Adipocyte (in vitro differentiated cells): ENCODE results near the gene CCDC32.

ENCODE experiments used
- DNase-seq: peaks from one replicate; pipeline ENCODE4 v3.0.0-alpha.2; 2015; ENCODE audit warnings: low read depth
- H3K27me3 ChIP-seq: replicated peaks from 2 replicates; pipeline ENCODE4 v1.7.0; 2013; ENCODE audit warnings: mild to moderate bottlenecking, low read length, moderate library complexity; ENCODE audit not compliant: control insufficient read depth, insufficient read depth
- H3K36me3 ChIP-seq: 2 replicates; pipeline ENCODE4 v1.7.0; 2013; ENCODE audit warnings: low read length, mild to moderate bottlenecking, moderate library complexity; ENCODE audit not compliant: control insufficient read depth, insufficient read depth, severe bottlenecking
- H3K4me1 ChIP-seq: 2 replicates; pipeline ENCODE4 v1.7.0; 2013; ENCODE audit warnings: mild to moderate bottlenecking, low read length, moderate library complexity; ENCODE audit not compliant: control insufficient read depth, insufficient read depth
- H3K4me3 ChIP-seq: 2 replicates; pipeline ENCODE4 v1.7.0; 2013; ENCODE audit warnings: mild to moderate bottlenecking, low read length, moderate library complexity
- H3K9ac ChIP-seq: 2 replicates; pipeline ENCODE4 v1.7.0; 2013; ENCODE audit warnings: mild to moderate bottlenecking, low read length, moderate library complexity
- H3K9me3 ChIP-seq: 2 replicates; pipeline ENCODE4 v1.7.0; 2013; ENCODE audit warnings: mild to moderate bottlenecking, low read length, moderate library complexity; ENCODE audit not compliant: control insufficient read depth

The CCDC32 gene

GRCh38 chr15:40543631-40544294 lies 21.1 kb downstream of the CCDC32 start:
- no peak for DNase-seq
- Histone ChIP-seq H3K36me3 (peaks cover 24% of the 10 kb centered on the region), H3K9ac (no peak overlapping the region), H3K4me1 (no peaks in the 10 kb centered on the region), H3K4me3 (no peak overlapping the region), H3K9me3 (no peaks in the 10 kb centered on the region), H3K27me3 (no peaks in the 10 kb centered on the region)

- Histone ChIP-seq H3K4me1 (no peaks in the 10 kb centered on the region), H3K36me3 (peaks cover 20% of the 10 kb centered on the region), H3K4me3 (no peak overlapping the region), H3K9me3 (no peaks in the 10 kb centered on the region), H3K9ac (no peak overlapping the region), H3K27me3 (no peaks in the 10 kb centered on the region)
- DNase-seq: no peak
Observed at GRCh38 chr15:40543082-40543481, 21.8 kb downstream of the CCDC32 start.

- H3K9ac ChIP-seq: no peak overlapping the region
- no peak overlapping the region for H3K4me3 ChIP-seq
- no peak for DNase-seq
- H3K4me1 ChIP-seq: peaks cover 17% of the 10 kb centered on the region
- no peaks in the 10 kb centered on the region for H3K27me3 ChIP-seq
- H3K9me3 ChIP-seq: no peaks in the 10 kb centered on the region
- H3K36me3 ChIP-seq: peaks cover 9% of the 10 kb centered on the region
Observed at GRCh38 chr15:40538976-40539375, 25.9 kb downstream of the CCDC32 start.

- DNase-seq: peak; percentile 31
- H3K4me3 ChIP-seq: no peak overlapping the region
- H3K36me3 ChIP-seq: peaks cover 9% of the 10 kb centered on the region
- no peaks in the 10 kb centered on the region for H3K27me3 ChIP-seq
- no peaks in the 10 kb centered on the region for H3K9me3 ChIP-seq
- H3K4me1 ChIP-seq: peaks cover 20% of the 10 kb centered on the region
- H3K9ac ChIP-seq: no peak overlapping the region
Observed at GRCh38 chr15:40536501-40536900, 28.3 kb downstream of the CCDC32 start.

GRCh38 chr15:40534371-40534770 lies 30.5 kb downstream of the CCDC32 start:
- no peak for DNase-seq

GRCh38 chr15:40533763-40534364 lies 31.0 kb downstream of the CCDC32 start:
- no peaks in the 10 kb centered on the region for H3K27me3 ChIP-seq
- H3K4me1 ChIP-seq: peaks cover 24% of the 10 kb centered on the region
- H3K36me3 ChIP-seq: peaks cover 6% of the 10 kb centered on the region
- H3K4me3 ChIP-seq: no peak overlapping the region
- H3K9ac ChIP-seq: no peak overlapping the region
- H3K9me3 ChIP-seq: no peaks in the 10 kb centered on the region
- no peak for DNase-seq

More at GRCh38 chr15:40534371-40534770, 30.5 kb downstream of the CCDC32 start:
- Histone ChIP-seq H3K27me3 (no peaks in the 10 kb centered on the region), H3K9me3 (no peaks in the 10 kb centered on the region), H3K4me3 (no peak overlapping the region), H3K36me3 (peaks cover 9% of the 10 kb centered on the region), H3K4me1 (peaks cover 21% of the 10 kb centered on the region), H3K9ac (no peak overlapping the region)

GRCh38 chr15:40528801-40529200 lies 36.0 kb downstream of the CCDC32 start:
- no peak overlapping the region for H3K4me3 ChIP-seq
- H3K36me3 ChIP-seq: no peaks in the 10 kb centered on the region
- peaks cover 5% of the 10 kb centered on the region for H3K4me1 ChIP-seq
- H3K9me3 ChIP-seq: no peaks in the 10 kb centered on the region
- H3K9ac ChIP-seq: no peak overlapping the region
- no peaks in the 10 kb centered on the region for H3K27me3 ChIP-seq
- DNase-seq: no peak

GRCh38 chr15:40525855-40526254 lies 39.0 kb downstream of the CCDC32 start:
- H3K9me3 ChIP-seq: no peaks in the 10 kb centered on the region
- H3K27me3 ChIP-seq: no peaks in the 10 kb centered on the region
- H3K36me3 ChIP-seq: no peaks in the 10 kb centered on the region
- no peak overlapping the region for H3K9ac ChIP-seq
- H3K4me1 ChIP-seq: peaks cover 3% of the 10 kb centered on the region
- no peak for DNase-seq
- H3K4me3 ChIP-seq: no peak overlapping the region

- DNase-seq: no peak
- no peaks in the 10 kb centered on the region for H3K9me3 ChIP-seq
- no peak overlapping the region for H3K4me3 ChIP-seq
- H3K4me1 ChIP-seq: no peaks in the 10 kb centered on the region
- H3K27me3 ChIP-seq: no peaks in the 10 kb centered on the region
- no peak overlapping the region for H3K9ac ChIP-seq
- no peaks in the 10 kb centered on the region for H3K36me3 ChIP-seq
Observed at GRCh38 chr15:40523611-40524010, 41.2 kb downstream of the CCDC32 start.

- Histone ChIP-seq H3K4me3 (no peak overlapping the region), H3K36me3 (no peaks in the 10 kb centered on the region), H3K9ac (no peak overlapping the region), H3K27me3 (no peaks in the 10 kb centered on the region), H3K4me1 (peaks cover 6% of the 10 kb centered on the region), H3K9me3 (no peaks in the 10 kb centered on the region)
- DNase-seq: no peak
Observed at GRCh38 chr15:40516322-40516721, 48.5 kb downstream of the CCDC32 start.

- no peak for DNase-seq
Observed at GRCh38 chr15:40513609-40514008, 51.2 kb downstream of the CCDC32 start.

GRCh38 chr15:40512440-40512839 lies 52.4 kb downstream of the CCDC32 start:
- Histone ChIP-seq H3K4me1 (peaks cover 10% of the 10 kb centered on the region), H3K4me3 (no peak overlapping the region), H3K9me3 (no peaks in the 10 kb centered on the region), H3K9ac (no peak overlapping the region), H3K27me3 (peaks cover 9% of the 10 kb centered on the region), H3K36me3 (no peaks in the 10 kb centered on the region)
- DNase-seq: no peak

More at GRCh38 chr15:40513609-40514008, 51.2 kb downstream of the CCDC32 start:
- Histone ChIP-seq H3K4me3 (no peak overlapping the region), H3K9ac (no peak overlapping the region), H3K27me3 (peaks cover 5% of the 10 kb centered on the region), H3K4me1 (peaks cover 10% of the 10 kb centered on the region), H3K9me3 (no peaks in the 10 kb centered on the region), H3K36me3 (no peaks in the 10 kb centered on the region)
